Left forelimb (tissue), 1 donor: ENCODE measurements around the gene EEFSEC.

ENCODE experiments used
- DNase-seq: peaks from one replicate; pipeline ENCODE4 v3.0.0-alpha.2; 2018; ENCODE audit warnings: low spot score

Gene EEFSEC, protein sequence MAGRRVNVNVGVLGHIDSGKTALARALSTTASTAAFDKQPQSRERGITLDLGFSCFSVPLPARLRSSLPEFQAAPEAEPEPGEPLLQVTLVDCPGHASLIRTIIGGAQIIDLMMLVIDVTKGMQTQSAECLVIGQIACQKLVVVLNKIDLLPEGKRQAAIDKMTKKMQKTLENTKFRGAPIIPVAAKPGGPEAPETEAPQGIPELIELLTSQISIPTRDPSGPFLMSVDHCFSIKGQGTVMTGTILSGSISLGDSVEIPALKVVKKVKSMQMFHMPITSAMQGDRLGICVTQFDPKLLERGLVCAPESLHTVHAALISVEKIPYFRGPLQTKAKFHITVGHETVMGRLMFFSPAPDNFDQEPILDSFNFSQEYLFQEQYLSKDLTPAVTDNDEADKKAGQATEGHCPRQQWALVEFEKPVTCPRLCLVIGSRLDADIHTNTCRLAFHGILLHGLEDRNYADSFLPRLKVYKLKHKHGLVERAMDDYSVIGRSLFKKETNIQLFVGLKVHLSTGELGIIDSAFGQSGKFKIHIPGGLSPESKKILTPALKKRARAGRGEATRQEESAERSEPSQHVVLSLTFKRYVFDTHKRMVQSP

DNA sequence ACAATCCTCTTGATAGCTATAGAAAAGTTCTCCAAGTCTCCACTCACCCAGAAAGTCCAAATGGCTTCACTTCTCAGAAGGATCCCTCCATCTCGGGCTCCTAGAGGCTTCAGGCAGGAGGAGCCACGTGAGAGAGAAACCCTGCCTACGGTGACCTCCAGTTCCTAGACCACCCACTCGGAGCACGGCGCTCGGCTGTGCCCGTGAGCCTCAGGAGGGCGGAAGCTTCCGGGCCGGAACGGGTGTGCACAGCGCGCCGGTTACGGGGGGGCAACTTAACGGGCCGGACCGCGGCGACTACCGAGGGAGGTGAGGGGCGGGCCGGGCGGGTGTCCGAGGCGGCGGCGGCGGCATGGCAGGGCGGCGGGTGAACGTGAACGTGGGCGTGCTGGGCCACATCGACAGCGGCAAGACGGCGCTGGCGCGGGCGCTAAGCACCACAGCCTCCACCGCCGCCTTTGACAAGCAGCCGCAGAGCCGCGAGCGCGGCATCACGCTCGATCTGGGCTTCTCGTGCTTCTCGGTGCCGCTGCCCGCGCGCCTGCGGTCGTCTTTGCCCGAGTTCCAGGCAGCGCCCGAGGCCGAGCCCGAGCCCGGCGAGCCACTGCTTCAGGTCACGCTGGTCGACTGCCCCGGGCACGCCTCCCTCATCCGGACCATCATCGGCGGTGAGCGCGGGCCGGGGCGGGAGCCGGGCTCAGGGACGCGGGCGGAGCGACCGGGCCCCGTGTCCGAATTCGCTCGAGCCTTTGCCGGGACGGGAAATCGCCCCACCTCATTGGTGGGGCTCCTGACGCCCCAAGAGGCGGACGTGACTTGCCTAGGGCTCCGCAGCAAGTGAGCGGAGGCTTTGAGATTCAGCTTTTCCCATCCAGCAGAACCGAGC, at the start of gene EEFSEC:
EEFSEC (plus strand) TSS at position 326 of the 886 bp plus-strand sequence; CDS start at position 353, 27 bp downstream.
- peak; percentile 91 for DNase-seq

DNA sequence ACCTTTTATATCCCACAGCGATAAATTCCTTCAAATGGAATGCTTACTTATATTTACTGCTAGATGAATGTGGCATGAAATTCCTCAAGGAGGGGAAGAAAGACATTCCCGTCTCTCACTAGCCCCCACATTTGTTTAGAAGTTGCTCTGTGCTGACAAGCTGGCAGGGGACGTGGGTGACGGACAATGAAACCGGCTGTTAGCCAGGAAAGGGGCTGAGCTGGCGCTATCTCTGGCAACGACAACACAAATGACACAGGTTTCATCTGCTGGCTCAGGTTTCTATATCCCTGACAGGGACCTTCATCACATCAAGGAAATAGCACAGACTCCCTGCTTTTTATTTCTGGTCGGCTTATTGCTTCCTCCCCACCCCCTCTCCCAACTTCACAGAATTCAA, 45.4 kb upstream of the EEFSEC start:
- DNase-seq: no peak

DNA sequence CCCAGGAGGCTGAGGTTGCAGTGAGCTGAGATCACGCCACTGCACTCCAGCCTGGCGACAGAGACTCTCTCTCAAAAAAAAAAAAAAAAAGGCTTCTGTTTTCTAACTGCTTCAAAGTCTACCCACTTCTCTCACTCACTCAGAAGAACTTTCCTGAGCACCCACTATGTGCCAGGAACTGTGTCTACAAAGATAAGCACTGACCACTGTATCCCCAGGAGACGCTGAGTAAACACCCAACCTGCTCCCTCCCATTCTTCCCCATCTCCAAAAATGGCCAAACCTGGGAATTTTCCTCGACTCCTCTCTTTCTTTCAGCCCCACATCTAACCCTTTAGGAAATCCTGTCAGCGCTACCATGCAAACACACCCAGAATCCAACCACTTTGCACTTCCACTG, 42.1 kb upstream of the EEFSEC start:
- DNase-seq: no peak

DNA sequence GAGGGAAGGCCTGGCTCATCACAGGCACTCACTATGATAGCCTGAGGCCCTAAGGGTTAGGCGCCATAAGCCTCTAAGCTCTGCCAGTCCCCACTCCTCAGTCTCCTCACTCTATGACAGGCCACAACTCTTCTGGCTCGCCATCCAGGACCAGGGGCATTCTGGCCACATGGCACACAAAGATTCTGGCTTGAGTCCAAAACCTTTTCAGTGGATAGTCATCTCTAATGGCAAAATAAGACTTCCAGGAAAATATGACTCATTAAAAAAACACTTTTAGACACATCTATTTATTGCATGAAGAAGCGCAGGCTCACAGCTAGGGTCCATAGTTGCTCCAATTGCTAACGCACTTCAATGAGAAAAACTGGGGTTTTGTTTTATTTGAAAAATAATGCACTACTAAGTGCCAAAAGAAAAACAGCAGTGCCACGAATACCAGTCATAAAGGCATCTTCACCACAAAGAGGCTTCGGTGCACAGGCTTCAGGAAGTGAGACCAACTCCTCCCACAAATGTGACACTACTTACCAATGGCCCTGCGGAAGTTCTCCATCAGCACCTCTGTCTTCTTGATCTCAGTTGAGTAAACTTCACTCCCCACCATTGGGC, 40.8 kb upstream of the EEFSEC start:
- DNase-seq: no peak

DNA sequence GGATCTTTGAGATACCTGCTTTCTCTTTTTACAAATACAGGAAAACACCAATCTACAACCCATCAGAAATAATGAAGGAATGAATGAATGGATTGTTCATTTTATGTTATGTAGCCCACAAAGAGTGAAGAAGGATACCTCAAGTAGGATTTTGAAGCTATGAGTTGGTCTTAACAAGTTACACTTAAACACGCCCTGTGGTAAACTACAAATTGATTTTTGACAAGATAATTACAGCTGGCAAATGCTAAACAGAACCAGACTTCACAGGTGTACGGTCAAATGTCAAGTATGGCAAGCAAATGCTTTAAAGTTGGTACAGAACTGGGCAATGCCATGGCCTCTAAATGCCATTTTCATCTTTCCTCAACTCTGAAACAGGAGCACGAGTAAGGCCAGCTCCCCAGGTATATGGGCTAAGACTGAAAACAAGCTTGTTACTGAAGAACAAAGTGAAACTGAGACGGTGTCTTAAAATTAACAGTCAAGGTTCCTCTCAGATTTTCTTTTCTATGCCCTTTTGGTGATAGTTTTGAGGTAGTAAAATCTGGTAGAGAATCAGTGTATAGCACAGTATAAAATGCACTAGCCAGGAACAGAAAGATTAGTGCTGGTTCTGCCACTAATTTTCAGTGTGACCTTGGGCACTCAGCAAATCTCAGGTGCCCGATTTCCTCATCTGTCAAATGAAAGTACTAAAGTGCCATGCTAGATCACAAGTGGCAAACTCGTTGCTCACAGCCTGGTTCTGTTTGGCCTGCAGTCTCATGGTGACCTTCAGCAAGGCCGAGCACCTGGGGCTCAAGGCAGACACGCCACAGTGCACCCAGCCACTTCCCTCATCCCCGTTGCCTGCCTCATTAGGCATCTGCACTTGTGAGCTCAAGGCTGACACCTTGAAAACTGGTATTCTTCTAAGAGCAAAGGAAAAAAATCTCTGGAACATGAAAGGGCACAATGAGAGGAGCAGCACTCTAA, 39.2 kb upstream of the EEFSEC start:
- DNase-seq: no peak

DNA sequence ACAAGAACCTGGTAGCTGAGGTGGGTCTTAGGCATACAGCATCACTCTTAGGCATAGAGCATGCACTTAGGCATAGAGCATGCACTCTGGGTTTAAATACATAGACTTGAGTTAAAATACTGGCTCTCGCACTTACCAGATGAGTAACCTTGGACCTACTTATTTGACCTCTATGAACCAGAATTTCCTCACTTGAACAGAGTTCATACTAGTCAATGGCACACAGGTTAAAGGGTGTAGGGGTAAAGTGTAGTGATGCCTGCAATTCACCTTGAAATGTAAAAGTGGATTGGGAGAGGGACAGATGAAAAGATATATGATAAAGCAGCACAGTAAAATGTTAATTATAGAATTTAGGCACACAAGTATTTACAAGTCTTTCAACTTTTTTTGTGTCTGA, 31.3 kb upstream of the EEFSEC start:
- DNase-seq: no peak

DNA sequence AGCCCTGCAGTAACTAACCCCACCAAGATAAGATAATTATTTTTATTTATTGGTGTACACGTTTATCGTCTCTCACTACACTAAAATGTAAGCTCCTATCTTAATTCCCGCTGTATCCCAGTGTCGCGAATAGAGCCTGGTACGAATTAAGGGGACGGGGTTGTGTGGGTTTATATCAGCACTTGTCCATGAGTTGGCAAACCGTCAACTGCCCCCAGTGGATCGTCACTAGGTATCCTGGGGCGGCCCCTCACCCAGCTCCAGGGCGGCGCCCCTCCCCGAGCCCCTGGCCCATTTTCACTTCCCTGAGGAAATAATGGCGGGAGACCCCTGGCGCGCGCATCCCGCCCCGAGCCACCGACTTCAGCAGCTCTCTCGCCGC, 30.1 kb upstream of the EEFSEC start:
- DNase-seq: no peak

DNA sequence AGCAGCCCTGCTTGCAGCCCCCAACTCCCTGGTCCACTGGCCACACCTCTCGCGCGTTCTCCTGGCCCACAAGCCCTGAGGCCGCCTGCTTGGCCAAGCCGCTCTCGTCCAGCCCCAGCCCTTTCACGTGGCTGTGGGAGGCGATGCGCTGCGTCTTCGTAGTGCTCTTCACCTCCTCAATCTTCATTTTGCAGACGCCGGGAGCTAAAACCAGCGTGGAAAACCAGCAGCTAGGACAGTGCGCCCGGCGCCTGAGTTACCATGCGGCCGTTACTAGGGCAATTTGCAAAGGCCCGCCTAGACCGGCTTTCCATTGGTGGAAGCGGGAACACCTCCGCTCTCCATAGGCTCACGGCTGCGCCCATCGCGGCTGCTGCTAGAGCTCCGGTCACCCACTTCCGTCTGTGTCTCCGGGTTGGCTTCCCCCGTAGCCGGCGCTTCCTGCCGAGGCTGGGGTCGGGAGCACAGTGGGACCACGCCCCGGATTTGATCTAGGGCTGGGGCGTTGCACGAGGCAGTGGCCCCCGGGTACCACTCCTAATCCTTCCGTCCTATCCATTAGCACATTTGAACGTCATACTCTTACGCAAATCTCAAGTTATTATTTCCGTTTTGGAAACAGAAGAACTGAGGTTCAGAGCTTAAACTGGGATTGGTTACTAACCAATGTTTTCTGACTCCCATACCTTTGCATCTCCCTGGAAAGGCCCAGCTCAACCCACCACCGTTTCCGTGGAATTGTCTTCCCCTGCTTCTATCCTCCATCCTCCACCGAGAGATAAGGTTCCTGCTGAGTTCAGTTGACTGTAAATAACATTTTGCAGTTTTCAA, 29.5 kb upstream of the EEFSEC start, which contains the start of gene RUVBL1:
RUVBL1 (minus strand) TSS at position 275 of the 831 bp plus-strand sequence; CDS start at position 187, 88 bp downstream.
- DNase-seq: peak; percentile 98

DNA sequence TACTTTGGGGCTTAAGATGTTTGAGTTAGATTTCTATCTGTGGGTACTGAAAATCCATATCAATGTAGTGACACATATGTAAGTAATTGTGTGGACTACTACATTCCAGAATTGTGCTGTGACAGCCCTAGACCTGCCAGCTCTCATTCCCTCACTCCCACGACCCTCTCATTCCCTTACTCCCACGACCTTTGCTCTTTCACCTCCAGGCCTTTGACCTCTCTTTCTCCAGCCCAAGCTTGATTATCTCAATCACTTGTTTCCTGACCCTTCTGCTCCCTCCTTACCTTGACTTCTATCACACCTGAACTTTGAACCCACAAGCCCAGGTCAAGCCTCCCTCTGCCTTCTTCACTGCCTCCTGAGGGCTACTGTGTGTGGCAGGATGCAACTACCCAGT, 26.0 kb upstream of the EEFSEC start:
- DNase-seq: no peak

DNA sequence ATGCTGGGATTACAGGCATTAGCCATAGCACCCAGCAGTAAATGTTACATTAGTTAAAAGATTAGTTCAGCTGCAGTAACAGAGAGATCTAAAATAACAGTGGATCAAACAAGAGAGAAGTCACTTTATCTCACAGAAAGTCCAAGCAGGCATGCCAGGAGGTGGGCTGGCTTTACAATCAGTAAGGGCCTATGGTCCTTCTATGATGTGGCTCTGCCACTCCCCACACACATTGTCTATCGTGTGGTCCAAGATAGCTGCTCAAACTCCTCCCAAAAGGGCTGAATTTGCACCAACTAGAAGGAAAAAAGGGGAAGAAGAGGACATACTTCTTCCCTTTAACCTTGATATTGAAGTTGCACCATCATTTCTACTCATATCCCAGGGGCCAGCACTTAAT, 25.0 kb upstream of the EEFSEC start:
- no peak for DNase-seq

DNA sequence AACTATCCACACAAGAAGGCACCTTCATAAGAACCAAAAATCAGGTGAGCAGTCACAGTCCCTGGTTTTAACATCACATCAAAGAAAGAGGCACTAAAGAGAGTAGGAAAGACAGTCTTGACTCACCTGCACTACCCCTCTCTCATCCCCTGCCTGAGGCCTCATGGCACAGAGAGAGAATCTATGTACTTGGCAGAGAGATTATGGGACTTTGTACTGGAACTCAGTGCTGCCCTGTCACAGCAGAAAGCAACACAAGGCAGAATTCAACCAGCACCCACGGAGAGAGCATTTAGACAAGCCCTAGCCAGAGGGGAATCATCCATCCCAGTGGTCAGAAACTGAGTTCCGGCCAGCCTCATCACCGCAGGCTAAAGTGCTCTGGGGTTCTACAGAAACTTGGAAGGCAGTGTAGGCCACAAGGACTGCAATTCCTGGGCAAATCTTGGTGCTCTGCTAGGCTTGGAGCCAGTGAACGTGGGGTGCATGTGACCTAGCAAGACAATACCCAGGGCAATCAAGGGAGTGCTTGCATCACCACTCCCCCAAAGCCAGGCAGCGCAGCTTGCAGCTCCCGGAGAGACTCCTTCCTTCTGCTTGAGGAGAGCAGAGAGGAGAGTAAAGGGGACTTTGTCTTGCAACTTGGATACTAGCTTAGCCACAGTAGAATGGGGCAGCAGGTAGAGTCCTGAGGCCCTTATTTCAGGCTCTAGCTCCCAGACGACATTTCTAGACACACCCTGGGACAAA, 21.2 kb upstream of the EEFSEC start:
- no peak for DNase-seq

DNA sequence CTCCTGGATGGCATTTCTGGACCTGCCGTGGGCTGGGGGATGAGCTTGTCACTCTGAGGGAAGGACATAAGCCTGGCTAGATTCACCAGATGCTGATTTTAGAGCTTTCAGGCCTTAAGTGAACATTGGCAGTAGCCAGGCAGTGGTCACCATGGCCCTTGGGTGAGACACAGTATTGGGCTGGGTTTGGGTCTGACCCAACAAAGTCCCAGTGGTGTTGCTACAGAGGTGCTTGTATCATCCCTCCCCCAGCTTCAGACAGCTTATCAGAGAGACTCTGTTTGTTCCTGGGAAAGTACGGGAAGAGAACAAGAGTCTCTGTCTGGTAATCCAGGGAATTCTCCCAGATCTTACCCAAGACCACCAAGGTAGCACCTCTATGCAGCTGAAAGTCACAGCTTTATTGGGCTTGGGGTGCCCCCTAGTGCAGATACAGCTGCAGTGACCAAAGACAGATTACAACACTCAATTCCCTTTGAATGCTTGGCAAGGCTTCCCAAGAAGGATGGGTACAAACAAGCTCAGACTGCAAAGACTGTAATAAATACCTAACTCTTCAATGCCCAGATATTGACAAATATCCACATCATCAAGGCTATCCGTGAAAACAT, 19.9 kb upstream of the EEFSEC start:
- no peak for DNase-seq

DNA sequence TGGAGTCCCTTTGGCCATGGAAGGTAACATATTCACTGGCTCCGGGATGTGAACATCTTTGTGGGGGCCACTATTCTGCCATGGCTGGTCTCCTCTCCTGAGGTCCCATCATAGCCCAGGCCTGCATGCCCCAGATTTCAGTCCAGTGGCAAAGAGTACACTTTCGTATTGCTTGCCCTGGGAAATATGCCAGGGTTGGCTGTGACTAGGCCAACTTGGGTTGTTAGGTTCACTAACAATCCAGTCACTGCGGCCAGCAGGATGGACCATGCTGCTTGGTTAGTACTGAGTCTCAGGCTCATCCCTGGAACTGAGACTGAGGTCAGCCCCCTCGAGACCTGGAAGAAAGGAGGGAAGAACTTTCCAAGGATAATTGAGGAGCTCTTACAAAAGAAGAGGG, 9.8 kb upstream of the EEFSEC start:
- DNase-seq: no peak

DNA sequence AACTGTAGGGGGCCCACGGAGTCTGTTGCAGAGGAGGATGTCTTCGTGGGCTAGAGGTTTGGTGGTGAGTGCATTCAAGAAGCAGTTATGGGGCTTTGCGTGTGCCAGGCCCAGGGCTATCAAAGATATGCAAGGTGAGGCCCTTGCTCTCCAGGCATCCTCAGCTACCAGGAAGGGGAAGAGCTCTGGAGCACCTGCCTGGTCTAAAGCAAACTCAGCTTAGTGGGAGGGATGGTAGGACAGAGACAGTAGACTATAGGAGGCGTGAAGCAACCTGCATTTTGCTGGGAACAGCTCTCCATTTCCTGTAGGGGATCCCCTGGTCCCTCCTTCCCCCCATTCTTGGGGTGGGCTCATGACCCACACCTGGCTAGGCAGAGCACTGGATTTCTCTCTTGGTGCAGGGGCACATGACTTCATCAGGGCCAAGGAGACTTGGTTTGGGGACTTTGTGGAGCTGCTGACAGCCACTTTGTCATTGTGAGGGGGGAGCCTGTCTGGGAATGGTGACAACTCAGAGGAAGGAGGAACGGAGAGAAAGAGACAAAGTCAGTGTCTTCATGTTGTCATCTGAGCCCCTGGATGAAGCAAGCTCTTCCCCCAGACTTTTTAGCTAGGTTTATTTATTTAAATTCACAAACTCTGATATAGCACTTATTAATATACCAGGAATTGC, 8.6 kb upstream of the EEFSEC start:
- DNase-seq: no peak

DNA sequence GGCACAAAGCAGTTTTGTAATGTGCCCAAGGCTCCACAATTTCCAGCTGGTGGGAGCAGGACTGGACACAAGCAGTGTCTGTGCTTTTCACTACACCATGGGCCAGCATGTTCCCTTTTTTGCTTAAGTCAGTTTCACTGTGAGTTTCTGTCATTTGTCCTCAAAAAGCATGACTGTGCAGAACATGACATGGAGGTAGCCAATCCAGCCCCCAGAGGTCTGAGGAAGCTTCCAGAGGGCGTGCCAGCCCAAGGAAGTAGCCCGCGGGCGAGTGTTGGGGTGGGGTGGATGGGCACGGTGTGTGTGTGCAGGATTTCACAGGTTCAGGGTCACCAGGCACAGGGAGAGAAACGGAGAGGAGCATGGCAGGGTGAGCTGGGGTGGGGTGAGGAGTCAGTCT, 8.0 kb upstream of the EEFSEC start:
- no peak for DNase-seq

DNA sequence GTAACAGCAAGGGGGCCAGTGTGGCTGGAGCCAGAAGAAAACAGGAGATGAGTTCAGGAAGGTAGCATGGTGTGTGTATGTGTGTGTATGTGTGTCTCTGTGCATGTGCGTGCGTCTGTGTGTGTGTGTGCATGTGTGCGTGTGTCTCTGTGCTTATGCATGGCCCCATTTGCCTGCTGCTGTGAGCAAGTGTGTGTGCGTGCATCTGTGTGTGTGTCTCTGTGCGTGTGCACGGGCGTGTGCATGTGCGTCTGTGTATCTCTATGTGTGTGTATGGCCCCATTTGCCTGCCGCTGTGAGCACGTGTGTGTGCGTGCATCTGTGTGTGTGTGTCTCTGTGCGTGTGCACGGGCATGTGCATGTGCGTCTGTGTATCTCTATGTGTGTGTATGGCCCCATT, 7.1 kb upstream of the EEFSEC start:
- DNase-seq: no peak

DNA sequence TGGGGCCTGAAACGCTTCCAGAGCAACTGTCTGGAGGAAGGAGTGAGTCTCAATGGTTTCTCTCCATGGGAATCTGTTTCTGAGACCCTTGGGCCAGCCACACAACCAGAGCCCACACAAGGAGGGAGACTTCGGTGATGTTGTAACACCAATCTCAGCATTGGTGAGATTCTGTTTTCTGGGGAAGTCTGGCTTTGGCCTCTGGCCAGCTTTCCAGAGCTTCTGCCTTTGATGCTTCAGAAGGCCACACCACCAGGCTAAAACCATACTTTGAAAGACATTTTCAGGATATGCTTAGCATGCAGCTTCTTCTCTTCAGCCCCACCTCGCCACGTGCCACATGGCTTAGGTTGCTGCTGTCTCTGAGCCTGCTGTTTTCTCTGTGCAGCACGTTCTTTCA, 3.6 kb upstream of the EEFSEC start:
- no peak for DNase-seq

DNA sequence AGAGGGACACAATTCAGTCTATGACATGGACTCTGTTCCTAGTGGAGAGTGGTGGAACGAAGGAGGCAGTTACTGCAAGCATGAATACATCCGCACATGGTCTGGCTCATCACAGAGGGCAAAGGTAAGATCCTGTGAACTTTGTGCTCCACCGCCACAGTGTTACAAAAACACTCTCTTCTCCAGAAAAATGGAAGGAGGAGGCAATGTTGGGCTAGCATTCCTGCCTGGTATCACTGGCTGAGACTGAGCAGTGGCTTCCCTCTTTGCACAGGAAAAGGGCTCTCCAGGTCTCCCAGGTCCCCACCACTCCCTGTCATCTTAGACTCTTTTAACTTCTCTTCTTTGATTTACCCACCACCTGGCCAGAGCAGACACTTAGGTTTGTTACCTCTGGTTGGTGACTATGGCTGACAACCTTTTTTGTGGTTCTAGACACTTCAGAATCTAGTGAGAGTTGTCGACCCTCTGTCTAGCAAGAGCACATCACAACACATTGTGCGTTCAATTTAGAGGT, 1.5 kb upstream of the EEFSEC start:
- DNase-seq: no peak
